ENCODE data around the gene CD300LG. TPM values are rescaled to one million over a fixed set of nuclear protein-coding genes. Genes with fewer than 3 reads are reported as not detected.
A peak's percentile ranks its signal among the peaks of the same experiment; 100 is the strongest.

Gene CD300LG
- total RNA-seq, 3 donors from 2014 or later, result 17.9 to 69.2 (median 51.0) TPM

DNA sequence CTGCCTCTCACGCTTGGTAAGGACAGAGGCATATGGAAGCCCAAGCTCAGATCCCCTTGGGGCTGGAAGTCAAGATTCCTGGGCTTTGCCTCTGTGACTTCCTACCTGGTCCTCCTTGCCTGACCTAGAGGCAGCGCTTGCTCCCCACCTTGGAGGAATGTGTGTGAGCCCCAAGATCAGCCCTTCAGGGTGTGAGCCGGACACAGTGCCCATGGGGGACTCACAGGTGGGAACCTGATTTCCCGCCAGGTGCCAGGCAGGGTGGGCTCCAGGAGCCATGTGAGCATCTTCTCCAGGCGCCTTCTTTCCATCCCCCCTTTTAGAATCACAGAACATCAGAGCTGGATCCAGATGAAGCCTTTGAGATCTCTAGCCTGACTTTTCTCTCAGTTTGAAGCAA, 10.2 kb downstream of the CD300LG start:
- TF ChIP-seq POLR2AphosphoS5 (IDR thresholded peaks at IDR 0.05) (no peak), POLR2A (IDR thresholded peaks at IDR 0.05) (no peak)
- TF ChIP-seq, protein P1, sequence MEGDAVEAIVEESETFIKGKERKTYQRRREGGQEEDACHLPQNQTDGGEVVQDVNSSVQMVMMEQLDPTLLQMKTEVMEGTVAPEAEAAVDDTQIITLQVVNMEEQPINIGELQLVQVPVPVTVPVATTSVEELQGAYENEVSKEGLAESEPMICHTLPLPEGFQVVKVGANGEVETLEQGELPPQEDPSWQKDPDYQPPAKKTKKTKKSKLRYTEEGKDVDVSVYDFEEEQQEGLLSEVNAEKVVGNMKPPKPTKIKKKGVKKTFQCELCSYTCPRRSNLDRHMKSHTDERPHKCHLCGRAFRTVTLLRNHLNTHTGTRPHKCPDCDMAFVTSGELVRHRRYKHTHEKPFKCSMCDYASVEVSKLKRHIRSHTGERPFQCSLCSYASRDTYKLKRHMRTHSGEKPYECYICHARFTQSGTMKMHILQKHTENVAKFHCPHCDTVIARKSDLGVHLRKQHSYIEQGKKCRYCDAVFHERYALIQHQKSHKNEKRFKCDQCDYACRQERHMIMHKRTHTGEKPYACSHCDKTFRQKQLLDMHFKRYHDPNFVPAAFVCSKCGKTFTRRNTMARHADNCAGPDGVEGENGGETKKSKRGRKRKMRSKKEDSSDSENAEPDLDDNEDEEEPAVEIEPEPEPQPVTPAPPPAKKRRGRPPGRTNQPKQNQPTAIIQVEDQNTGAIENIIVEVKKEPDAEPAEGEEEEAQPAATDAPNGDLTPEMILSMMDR (IDR thresholded peaks at IDR 0.05), result no peak
- Histone ChIP-seq H3K27me3 (no peaks in the 10 kb centered on the region), H3K4me1 (no peaks in the 10 kb centered on the region), H3K9me3 (no peaks in the 10 kb centered on the region), H3K27ac (peak overlapping the region in 1 of 2 donors; percentile 48), H3K4me3 (no peak overlapping the region), H3K36me3 (no peaks in the 10 kb centered on the region)
- DNase-seq (ENCODE audit: low spot score in 2 of 2), result no peak
- intact Hi-C loops (cut with DNase I; ENCODE audit: low total_unique reads), result no loop called here

DNA sequence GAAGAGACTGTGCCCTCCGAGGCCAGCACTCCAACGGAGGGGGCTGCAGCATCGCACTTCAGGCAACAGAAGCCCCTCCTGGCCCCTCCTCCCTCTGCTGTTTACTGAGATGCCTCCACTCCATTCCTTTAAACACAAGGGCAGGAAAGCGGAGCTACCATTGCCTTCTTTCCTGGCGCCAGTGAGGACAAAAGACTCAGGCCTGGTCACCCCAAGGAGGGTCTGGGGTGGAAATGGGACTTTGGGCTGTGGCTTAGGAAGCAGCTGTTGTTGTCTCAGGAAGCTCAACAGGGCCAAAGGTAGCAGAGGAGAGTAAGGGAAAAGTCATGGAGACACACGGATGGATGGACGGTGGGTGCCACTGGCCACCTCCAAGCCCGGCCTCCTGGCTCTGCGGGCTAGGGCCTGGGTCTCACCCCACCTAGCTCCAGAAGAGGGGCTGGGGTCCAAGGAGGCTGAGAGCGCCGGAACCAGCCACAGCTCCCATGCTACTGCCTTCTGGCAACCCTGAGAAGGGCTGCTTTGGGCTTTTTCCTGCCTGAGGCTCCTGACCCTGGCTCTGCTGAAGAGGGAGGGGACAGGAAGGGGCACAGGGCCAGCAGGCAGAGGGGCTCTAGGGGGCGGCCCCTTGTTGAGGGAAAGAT, 11.1 kb downstream of the CD300LG start:
- Histone ChIP-seq H3K27me3 (no peaks in the 10 kb centered on the region), H3K9me3 (no peaks in the 10 kb centered on the region), H3K4me3 (no peak overlapping the region), H3K36me3 (no peaks in the 10 kb centered on the region), H3K27ac (peak overlapping the region in 1 of 2 donors; percentile 61), H3K4me1 (no peaks in the 10 kb centered on the region)
- TF ChIP-seq POLR2AphosphoS5 (IDR thresholded peaks at IDR 0.05) (no peak), POLR2A (IDR thresholded peaks at IDR 0.05) (no peak)
- TF ChIP-seq, protein P1 (IDR thresholded peaks at IDR 0.05), result no peak
- intact Hi-C loops (cut with DNase I; ENCODE audit: low total_unique reads), result no loop called here
- no peak for DNase-seq (ENCODE audit: low spot score in 2 of 2)

DNA sequence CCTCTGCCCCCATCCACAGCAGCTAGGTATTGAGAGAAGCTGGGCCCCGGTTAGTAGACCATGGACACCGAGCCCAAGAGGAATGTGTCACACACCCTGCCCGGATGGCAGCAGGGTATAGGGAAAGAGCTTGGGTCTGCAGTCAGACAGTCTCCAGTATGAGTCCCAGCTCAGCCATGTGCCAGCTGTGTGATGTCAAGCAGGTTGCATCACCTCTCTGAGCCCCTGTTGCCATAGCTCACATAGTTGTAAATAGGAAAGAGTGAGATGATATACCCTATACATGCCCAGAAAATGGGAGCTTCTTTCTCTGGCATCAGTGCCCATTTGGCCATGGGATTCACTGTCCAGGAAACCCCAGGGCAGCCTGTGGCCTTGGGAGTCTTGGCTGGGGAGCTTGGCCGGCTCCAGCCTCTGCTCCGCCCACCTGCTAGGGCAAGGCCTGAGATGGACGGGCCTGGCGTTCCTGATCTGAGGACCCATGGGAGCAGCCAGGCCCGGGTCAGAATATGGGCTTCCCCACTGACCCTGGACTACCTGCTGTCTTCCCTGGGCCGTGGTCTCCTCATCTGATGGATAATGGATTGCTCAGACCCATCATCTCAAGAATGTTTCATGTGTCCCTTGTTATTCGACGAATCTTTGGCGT, 13.2 kb downstream of the CD300LG start:
- H3K27ac ChIP-seq, result peak overlapping the region; percentile 62 to 76
- no peak for DNase-seq (ENCODE audit: low spot score in 2 of 2)
- no peaks in the 10 kb centered on the region for H3K9me3 ChIP-seq
- TF ChIP-seq, protein P1 (IDR thresholded peaks at IDR 0.05), result no peak
- no peak for TF ChIP-seq POLR2AphosphoS5 (IDR thresholded peaks at IDR 0.05)
- TF ChIP-seq POLR2A (IDR thresholded peaks at IDR 0.05), result no peak
- H3K4me1 ChIP-seq, result no peaks in the 10 kb centered on the region
- H3K36me3 ChIP-seq, result no peaks in the 10 kb centered on the region
- H3K4me3 ChIP-seq, result peak overlapping the region in 1 of 3 donors; percentile 15
- no peaks in the 10 kb centered on the region for H3K27me3 ChIP-seq
- intact Hi-C loops (cut with DNase I; ENCODE audit: low total_unique reads), result no loop called here

DNA sequence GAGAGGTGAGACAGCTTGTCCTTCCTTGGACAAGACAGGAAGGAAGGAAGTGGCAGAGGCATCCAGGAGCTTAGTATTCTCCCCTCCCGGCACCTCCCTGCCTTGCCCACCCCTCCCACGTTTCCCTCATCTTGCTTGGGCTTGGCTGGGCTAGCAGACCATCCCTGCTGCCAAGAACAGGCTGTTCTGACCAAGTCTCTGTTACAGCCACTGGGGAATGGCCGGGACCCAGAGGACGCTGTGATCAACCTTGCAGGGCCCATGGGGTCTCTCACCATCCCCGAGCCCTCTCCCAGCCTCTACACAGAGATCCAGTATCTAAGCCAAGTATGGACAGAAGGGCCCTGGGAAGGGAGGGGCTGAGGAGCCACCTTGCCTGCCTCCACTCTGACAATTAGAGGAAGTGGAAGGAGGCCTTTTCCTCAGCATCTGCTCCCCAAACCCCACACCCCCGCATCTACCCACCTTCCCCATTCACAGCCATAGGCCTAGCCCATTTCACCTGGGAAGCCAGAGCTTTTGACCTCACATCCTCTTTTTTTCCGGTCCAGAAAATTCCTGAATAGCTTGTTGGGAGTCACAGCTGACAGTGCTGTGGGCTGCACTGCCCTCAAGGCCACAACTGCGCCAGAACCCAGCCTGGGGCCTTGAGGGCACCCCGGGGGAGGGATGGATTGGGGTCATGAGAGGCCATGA, 14.1 kb downstream of the CD300LG start:
- H3K36me3 ChIP-seq, result no peaks in the 10 kb centered on the region
- H3K27ac ChIP-seq, result peak overlapping the region; percentile 62 to 76
- peak overlapping the region in 1 of 3 donors; percentile 9 for H3K4me3 ChIP-seq
- TF ChIP-seq POLR2A (IDR thresholded peaks at IDR 0.05), result no peak
- peak in 1 of 3 donors; percentile 40 for TF ChIP-seq POLR2AphosphoS5 (IDR thresholded peaks at IDR 0.05)
- H3K27me3 ChIP-seq, result no peaks in the 10 kb centered on the region
- DNase-seq (ENCODE audit: low spot score in 2 of 2), result peak in 1 of 2 donors; percentile 82
- H3K9me3 ChIP-seq, result no peaks in the 10 kb centered on the region
- no peaks in the 10 kb centered on the region for H3K4me1 ChIP-seq
- intact Hi-C loops (cut with DNase I; ENCODE audit: low total_unique reads), result no loop called here

DNA sequence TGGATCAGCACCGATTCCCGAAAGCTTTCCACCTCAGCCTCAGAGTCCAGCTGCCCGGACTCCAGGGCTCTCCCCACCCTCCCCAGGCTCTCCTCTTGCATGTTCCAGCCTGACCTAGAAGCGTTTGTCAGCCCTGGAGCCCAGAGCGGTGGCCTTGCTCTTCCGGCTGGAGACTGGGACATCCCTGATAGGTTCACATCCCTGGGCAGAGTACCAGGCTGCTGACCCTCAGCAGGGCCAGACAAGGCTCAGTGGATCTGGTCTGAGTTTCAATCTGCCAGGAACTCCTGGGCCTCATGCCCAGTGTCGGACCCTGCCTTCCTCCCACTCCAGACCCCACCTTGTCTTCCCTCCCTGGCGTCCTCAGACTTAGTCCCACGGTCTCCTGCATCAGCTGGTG, 15.0 kb downstream of the CD300LG start:
- intact Hi-C loops (cut with DNase I; ENCODE audit: low total_unique reads), result no loop called here
- no peaks in the 10 kb centered on the region for H3K27me3 ChIP-seq
- TF ChIP-seq POLR2AphosphoS5 (IDR thresholded peaks at IDR 0.05) (no peak), POLR2A (IDR thresholded peaks at IDR 0.05) (no peak)
- TF ChIP-seq, protein P1 (IDR thresholded peaks at IDR 0.05), result no peak
- no peak for DNase-seq (ENCODE audit: low spot score in 2 of 2)
- no peaks in the 10 kb centered on the region for H3K4me1 ChIP-seq
- peak overlapping the region; percentile 62 to 76 for H3K27ac ChIP-seq
- no peaks in the 10 kb centered on the region for H3K9me3 ChIP-seq
- no peaks in the 10 kb centered on the region for H3K36me3 ChIP-seq
- no peak overlapping the region for H3K4me3 ChIP-seq
